OCI-LY1 (cell line): ENCODE results near the gene TSPAN5.

Experiments used
- H2AFZ ChIP-seq: fragments of 200-600 bp; sonication (generic), shearing (Covaris generic); 2 replicates; pipeline ENCODE4 v1.6.0; 2014; ENCODE audit warnings: antibody characterized with exemption, mild to moderate bottlenecking, low read length
- H3F3A ChIP-seq: fragments of 200-600 bp; sonication (generic), shearing (Covaris generic); 2 replicates; pipeline ENCODE4 v1.6.0; 2014; ENCODE audit warnings: mild to moderate bottlenecking, antibody characterized with exemption, low read length, moderate library complexity; ENCODE audit not compliant: insufficient read depth
- H3K27ac ChIP-seq: fragments of 200-600 bp; sonication (generic); 2 replicates; pipeline ENCODE4 v1.5.1; 2014; ENCODE audit warnings: low read length, mixed run types, mild to moderate bottlenecking, low read depth; ENCODE audit not compliant: poor library complexity, severe bottlenecking
- H3K27me3 ChIP-seq: fragments of 200-600 bp; sonication (generic); 2 replicates; pipeline ENCODE4 v1.6.0; 2014; ENCODE audit warnings: antibody characterized with exemption, mild to moderate bottlenecking, low read length, moderate library complexity; ENCODE audit not compliant: insufficient read depth
- H3K36me3 ChIP-seq: fragments of 200-600 bp; sonication (generic); 2 replicates; pipeline ENCODE4 v1.6.1; 2014; ENCODE audit warnings: mild to moderate bottlenecking, antibody characterized with exemption, low read length, moderate library complexity, mixed read lengths; ENCODE audit not compliant: insufficient read depth
- H3K4me1 ChIP-seq: fragments of 200-600 bp; sonication (generic); 2 replicates; pipeline ENCODE4 v1.5.1; 2014; ENCODE audit warnings: mild to moderate bottlenecking, low read length, moderate library complexity; ENCODE audit not compliant: insufficient read depth, severe bottlenecking
- H3K4me2 ChIP-seq: fragments of 200-600 bp; sonication (generic), shearing (Covaris generic); 2 replicates; pipeline ENCODE4 v1.6.1; 2014; ENCODE audit warnings: low read length
- H3K4me3 ChIP-seq: fragments of 200-600 bp; sonication (generic); 2 replicates; pipeline ENCODE4 v1.5.1; 2014; ENCODE audit warnings: low read length, low read depth, mild to moderate bottlenecking, mixed read lengths; ENCODE audit not compliant: poor library complexity, severe bottlenecking
- H3K79me2 ChIP-seq: fragments of 200-600 bp; shearing (Covaris generic); 2 replicates; pipeline ENCODE4 v1.6.1; 2016; ENCODE audit warnings: mixed run types, low read length, mixed read lengths; ENCODE audit not compliant: insufficient read depth
- H3K9ac ChIP-seq: fragments of 200-600 bp; sonication (generic), shearing (Covaris generic); 2 replicates; pipeline ENCODE4 v1.6.1; 2014; ENCODE audit warnings: mild to moderate bottlenecking, low read length, mixed read lengths
- H3K9me2 ChIP-seq: fragments of 200-600 bp; sonication (generic), shearing (Covaris generic); 2 replicates; pipeline ENCODE4 v1.6.1; 2014; ENCODE audit warnings: low read depth, mild to moderate bottlenecking, low read length, mixed read lengths
- H3K9me3 ChIP-seq: fragments of 200-600 bp; shearing (Covaris generic); 2 replicates; pipeline ENCODE4 v1.6.1; 2014; ENCODE audit warnings: low read length, mixed read lengths
- H4K20me1 ChIP-seq: fragments of 200-600 bp; sonication (generic), shearing (Covaris generic); 2 replicates; pipeline ENCODE4 v1.6.0; 2016; ENCODE audit warnings: mild to moderate bottlenecking, low read length; ENCODE audit not compliant: insufficient read depth
- CTCF ChIP-seq: fragments of 200-600 bp; sonication (generic), shearing (Covaris generic); IDR thresholded peaks from 2 replicates; pipeline ENCODE4 v1.5.1; 2017; ENCODE audit warnings: mild to moderate bottlenecking, antibody characterized with exemption, low read length, moderate library complexity, mixed read lengths
- EZH2 ChIP-seq: fragments of 200-600 bp; sonication (generic), shearing (Covaris generic); IDR thresholded peaks from 2 replicates; pipeline ENCODE4 v1.8.0; 2017; ENCODE audit warnings: borderline replicate concordance, mixed run types, mild to moderate bottlenecking, antibody characterized with exemption, low read length, moderate library complexity, mixed read lengths

TSPAN5 gene

GRCh38 chr4:98609934-98610333 lies 48.5 kb downstream of the TSPAN5 start:
- no peaks in the 10 kb centered on the region for H3K9me3 ChIP-seq
- H3K4me3 ChIP-seq = no peak overlapping the region
- no peaks in the 10 kb centered on the region for H3F3A ChIP-seq
- no peaks in the 10 kb centered on the region for H4K20me1 ChIP-seq
- no peak overlapping the region for H3K27ac ChIP-seq
- no peak overlapping the region for H3K4me2 ChIP-seq
- H3K9ac ChIP-seq = no peak overlapping the region
- no peaks in the 10 kb centered on the region for H3K79me2 ChIP-seq
- no peaks in the 10 kb centered on the region for H3K9me2 ChIP-seq
- no peaks in the 10 kb centered on the region for H3K27me3 ChIP-seq
- H3K36me3 ChIP-seq = no peaks in the 10 kb centered on the region
- H2AFZ ChIP-seq = no peak overlapping the region
- no peaks in the 10 kb centered on the region for H3K4me1 ChIP-seq
- TF ChIP-seq EZH2 = no peak
- no peak for TF ChIP-seq CTCF

GRCh38 chr4:98608356-98608755 lies 50.1 kb downstream of the TSPAN5 start:
- Histone ChIP-seq H2AFZ (no peak overlapping the region), H3K36me3 (no peaks in the 10 kb centered on the region), H3F3A (no peaks in the 10 kb centered on the region), H3K9me2 (no peaks in the 10 kb centered on the region), H4K20me1 (no peaks in the 10 kb centered on the region), H3K27ac (no peak overlapping the region), H3K9ac (no peak overlapping the region), H3K9me3 (no peaks in the 10 kb centered on the region), H3K4me1 (no peaks in the 10 kb centered on the region), H3K4me3 (no peak overlapping the region), H3K4me2 (no peak overlapping the region), H3K79me2 (no peaks in the 10 kb centered on the region), H3K27me3 (no peaks in the 10 kb centered on the region)
- no peak for TF ChIP-seq CTCF
- no peak for TF ChIP-seq EZH2

GRCh38 chr4:98606894-98607293 lies 51.5 kb downstream of the TSPAN5 start:
- Histone ChIP-seq H3K27ac (no peak overlapping the region), H3K4me2 (no peak overlapping the region)

More at GRCh38 chr4:98606894-98607293, 51.5 kb downstream of the TSPAN5 start:
- TF ChIP-seq CTCF = no peak
- TF ChIP-seq EZH2 = no peak
- Histone ChIP-seq H3K36me3 (no peaks in the 10 kb centered on the region), H2AFZ (no peak overlapping the region), H3K9me3 (no peaks in the 10 kb centered on the region), H4K20me1 (no peaks in the 10 kb centered on the region), H3K9ac (no peak overlapping the region), H3K27me3 (no peaks in the 10 kb centered on the region), H3F3A (no peaks in the 10 kb centered on the region), H3K4me1 (no peaks in the 10 kb centered on the region), H3K79me2 (no peaks in the 10 kb centered on the region), H3K4me3 (no peak overlapping the region), H3K9me2 (no peaks in the 10 kb centered on the region)
